IMR-90 (cell line): ENCODE results near the gene SV2C. TPM values are rescaled to one million over a fixed set of nuclear protein-coding genes. Genes with fewer than 3 reads are reported as not detected.

ENCODE experiments used
- ATAC-seq: fragments of 200-7000 bp; cut with Tn5 transposase; 2 replicates; pipeline ENCODE4 v1.9.1; 2020; ENCODE audit warnings: low read depth, mild to moderate bottlenecking, moderate library complexity
- BruUV-seq: library from RNA; stranded (reverse); fragments of 400-500 nt; replicated peaks from 2 replicates; lab custom pipeline; 2021; lab: Mats Ljungman, UMichigan
- CTCF ChIA-PET: fragments of 300-600 bp; formaldehyde crosslinking; extraction: SDS; loops from one replicate; lab custom pipeline; 2021; ENCODE audit warnings: antibody characterized with exemption; lab: Yijun Ruan, JAX
- POLR2A ChIA-PET: fragments of 300-600 bp; sonication (Branson Sonifier 250); formaldehyde crosslinking; loops from one replicate; lab custom pipeline; 2022; ENCODE audit warnings: antibody characterized with exemption; ENCODE audit not compliant: unreplicated experiment; lab: Charles Lee
- DNase-seq: peaks from one replicate; pipeline ENCODE4 v3.0.0; 2013
- H2AFZ ChIP-seq: replicated peaks from 2 replicates; pipeline ENCODE3; 2013; ENCODE audit warnings: low read length, mild to moderate bottlenecking; ENCODE audit not compliant: poor library complexity
- H2AK5ac ChIP-seq: 2 replicates; pipeline ENCODE4 v1.6.1; 2013; ENCODE audit warnings: low read depth, low read length, inconsistent platforms
- H2AK9ac ChIP-seq: replicated peaks from 2 replicates; pipeline ENCODE3; 2013; ENCODE audit warnings: mild to moderate bottlenecking, low read depth, low read length, moderate library complexity; ENCODE audit not compliant: poor library complexity
- H2BK120ac ChIP-seq: 2 replicates; pipeline ENCODE4 v1.6.1; 2013; ENCODE audit warnings: low read depth, low read length, inconsistent platforms
- H2BK15ac ChIP-seq: 3 replicates; pipeline ENCODE4 v1.6.1; 2013; ENCODE audit warnings: low read depth, low read length, inconsistent platforms
- H2BK20ac ChIP-seq: 2 replicates; pipeline ENCODE4 v1.6.1; 2013; ENCODE audit warnings: low read depth, mild to moderate bottlenecking, inconsistent platforms, low read length, moderate library complexity
- H2BK5ac ChIP-seq: 2 replicates; pipeline ENCODE4 v1.6.1; 2013; ENCODE audit warnings: mild to moderate bottlenecking, low read depth, low read length, inconsistent platforms; ENCODE audit not compliant: poor library complexity, severe bottlenecking
- H3K14ac ChIP-seq: replicated peaks from 2 replicates; pipeline ENCODE4 v1.6.1; 2013; ENCODE audit warnings: low read depth, low read length, inconsistent platforms
- H3K18ac ChIP-seq: 2 replicates; pipeline ENCODE4 v1.6.1; 2013; ENCODE audit warnings: low read depth, low read length, control low read depth
- H3K23ac ChIP-seq: 2 replicates; pipeline ENCODE4 v1.6.1; 2013; ENCODE audit warnings: low read depth, low read length, inconsistent platforms
- H3K27ac ChIP-seq: 2 replicates; pipeline ENCODE4 v1.5.1; 2013; ENCODE audit warnings: mild to moderate bottlenecking, control low read depth, low read length; ENCODE audit not compliant: insufficient read depth
- H3K27me3 ChIP-seq: 2 replicates; pipeline ENCODE4 v1.6.1; 2013; ENCODE audit warnings: low read length; ENCODE audit not compliant: control insufficient read depth, insufficient read depth
- H3K36me3 ChIP-seq: 2 replicates; pipeline ENCODE4 v1.6.1; 2013; ENCODE audit warnings: low read length, mixed read lengths; ENCODE audit not compliant: control insufficient read depth, insufficient read depth
- H3K4ac ChIP-seq: 2 replicates; pipeline ENCODE4 v1.6.1; 2013; ENCODE audit warnings: low read depth, low read length, inconsistent platforms
- H3K4me1 ChIP-seq: 2 replicates; pipeline ENCODE4 v1.6.1; 2013; ENCODE audit warnings: low read length, mixed read lengths; ENCODE audit not compliant: control insufficient read depth, insufficient read depth
- H3K4me2 ChIP-seq: 2 replicates; pipeline ENCODE4 v1.6.1; 2013; ENCODE audit warnings: low read depth, mild to moderate bottlenecking, control low read depth, low read length, moderate library complexity
- H3K4me3 ChIP-seq: 2 replicates; pipeline ENCODE4 v1.5.1; 2013; ENCODE audit warnings: low read depth, mild to moderate bottlenecking, control low read depth, low read length, moderate library complexity; ENCODE audit not compliant: insufficient read depth
- H3K56ac ChIP-seq: 2 replicates; pipeline ENCODE4 v1.6.1; 2013; ENCODE audit warnings: low read length, inconsistent platforms; ENCODE audit not compliant: insufficient read depth; ENCODE audit errors: extremely low read depth
- H3K79me1 ChIP-seq, 2 experiments: 2 replicates each; pipeline ENCODE4 v1.6.1; 2013; ENCODE audit warnings: low read length in 2 of 2, inconsistent platforms in 1 of 2, low read depth in 1 of 2
- H3K9ac ChIP-seq: 2 replicates; pipeline ENCODE4 v1.6.1; 2013; ENCODE audit warnings: low read depth, low read length, control low read depth
- H3K9me1 ChIP-seq: 2 replicates; pipeline ENCODE4 v1.6.1; 2013; ENCODE audit warnings: low read length, inconsistent platforms; ENCODE audit not compliant: insufficient read depth
- H3K9me3 ChIP-seq: 2 replicates; pipeline ENCODE4 v1.6.1; 2013; ENCODE audit warnings: low read length; ENCODE audit not compliant: control insufficient read depth, insufficient read depth
- H4K20me1 ChIP-seq: 2 replicates; pipeline ENCODE4 v1.6.1; 2013; ENCODE audit warnings: low read length, inconsistent platforms; ENCODE audit not compliant: insufficient read depth
- H4K5ac ChIP-seq: 2 replicates; pipeline ENCODE4 v1.6.1; 2013; ENCODE audit warnings: mild to moderate bottlenecking, low read depth, low read length, control low read depth
- H4K8ac ChIP-seq, 2 experiments: 2 replicates each; pipeline ENCODE4 v1.6.1; 2013; ENCODE audit warnings: low read depth in 2 of 2, low read length in 2 of 2, control low read depth in 1 of 2, inconsistent platforms in 1 of 2
- H4K91ac ChIP-seq: 2 replicates; pipeline ENCODE4 v1.6.1; 2013; ENCODE audit warnings: low read depth, low read length, inconsistent platforms; ENCODE audit not compliant: insufficient read depth
- BHLHE40 ChIP-seq: fragments of 150-350 bp; IDR thresholded peaks from 2 replicates; pipeline ENCODE4 v1.6.1; 2016; ENCODE audit warnings: mild to moderate bottlenecking, low read depth, low read length
- CEBPB ChIP-seq: IDR thresholded peaks from 2 replicates; pipeline ENCODE4 v1.6.1; 2012; ENCODE audit warnings: low read depth, low read length, improper control_type of control experiment
- CHD1 ChIP-seq: IDR thresholded peaks from 2 replicates; pipeline ENCODE4 v1.6.1; 2012; ENCODE audit warnings: low read depth, low read length, improper control_type of control experiment
- CTCF ChIP-seq: conservative IDR thresholded peaks from 2 replicates; pipeline ENCODE4 v1.5.1; 2012; ENCODE audit warnings: mild to moderate bottlenecking, low read depth, low read length, improper control_type of control experiment
- FOS ChIP-seq: fragments of 150-350 bp; IDR thresholded peaks from 2 replicates; pipeline ENCODE4 v1.6.1; 2016; ENCODE audit warnings: low read depth, low read length
- MAFK ChIP-seq: IDR thresholded peaks from 2 replicates; pipeline ENCODE4 v1.6.1; 2012; ENCODE audit warnings: low read depth, low read length, improper control_type of control experiment
- MAZ ChIP-seq: IDR thresholded peaks from 2 replicates; pipeline ENCODE4 v1.6.1; 2012; ENCODE audit warnings: low read depth, mild to moderate bottlenecking, low read length, improper control_type of control experiment, moderate library complexity, borderline replicate concordance
- MXI1 ChIP-seq: IDR thresholded peaks from 2 replicates; pipeline ENCODE4 v1.6.1; 2012; ENCODE audit warnings: low read depth, mild to moderate bottlenecking, low read length, moderate library complexity, borderline replicate concordance
- NFE2L2 ChIP-seq: fragments of 150-350 bp; IDR thresholded peaks from 2 replicates; pipeline ENCODE4 v1.6.1; 2016; ENCODE audit warnings: low read depth, mild to moderate bottlenecking, low read length
- POLR2A ChIP-seq: IDR thresholded peaks from 2 replicates; pipeline ENCODE4 v1.6.1; 2012; ENCODE audit warnings: mild to moderate bottlenecking, low read depth, low read length
- RAD21 ChIP-seq: IDR thresholded peaks from 2 replicates; pipeline ENCODE4 v1.6.1; 2012; ENCODE audit warnings: low read length, improper control_type of control experiment
- RCOR1 ChIP-seq: IDR thresholded peaks from 2 replicates; pipeline ENCODE4 v1.6.1; 2012; ENCODE audit warnings: mild to moderate bottlenecking, low read length, improper control_type of control experiment; ENCODE audit not compliant: insufficient replicate concordance
- RFX5 ChIP-seq: IDR thresholded peaks from 2 replicates; pipeline ENCODE4 v1.8.0; 2012; ENCODE audit warnings: low read depth, mild to moderate bottlenecking, low read length, moderate library complexity
- SMC3 ChIP-seq: fragments of 150-350 bp; IDR thresholded peaks from 2 replicates; pipeline ENCODE4 v1.6.1; 2016; ENCODE audit warnings: low read depth, mild to moderate bottlenecking, antibody characterized with exemption, low read length, moderate library complexity
- USF2 ChIP-seq: fragments of 150-350 bp; IDR thresholded peaks from 2 replicates; pipeline ENCODE4 v1.6.1; 2017; ENCODE audit warnings: mild to moderate bottlenecking, antibody characterized with exemption, low read length, low read depth
- WGBS, 2 experiments: methylation state at CpG; one replicate each; pipeline versions ENCODE4 v1.1.5 to v1.1.7; 2013; ENCODE audit warnings: missing lambda C conversion rate in 2 of 2; ENCODE audit not compliant: insufficient read length in 1 of 2; ENCODE audit errors: extremely low coverage in 2 of 2; 5-methylcytosine and 5-hydroxymethylcytosine counted together
- dilution Hi-C: fragments of 300-500 bp; cut with HindIII; formaldehyde crosslinking; loops from one replicate; pipeline ENCODE4 v1.14.3; 2018; ENCODE audit warnings: low sequenced_read_pairs; ENCODE audit not compliant: unreplicated experiment
- in situ Hi-C: fragments of 300-500 bp; cut with MboI; formaldehyde crosslinking; loops from 3 replicates; pipeline ENCODE4 v1.14.3; 2019; ENCODE audit warnings: low sequenced_read_pairs, inconsistent platforms, mixed read lengths
- intact Hi-C: fragments of 100-400 bp; cut with micrococcal nuclease; formaldehyde crosslinking; loops from 2 replicates; pipeline ENCODE4 v1.10.0; 2022
- polyA plus RNA-seq, 3 experiments: library from polyadenylated mRNA; depleted of rRNA; stranded (reverse); fragments of >200 nt; gene quantifications; 2 replicates each; pipeline ENCODE4 v1.2.3, GENCODE V29; 2012; ENCODE audit warnings: low replicate concordance in 1 of 3
- total RNA-seq: library from RNA; depleted of rRNA; stranded (reverse); fragments of >200 nt; gene quantifications from 2 replicates; pipeline ENCODE4 v1.2.3, GENCODE V29; 2012
- TF ChIP-seq, protein P1 (sequence below): fragments of 150-350 bp; IDR thresholded peaks from 2 replicates; pipeline ENCODE4 v1.6.1; 2016; ENCODE audit warnings: low read depth, mild to moderate bottlenecking, low read length, moderate library complexity, borderline replicate concordance

Gene SV2C
- total and polyA plus RNA-seq, 2 of the 4 experiments (the other 2 are of a cell fraction) = not detected

- Histone ChIP-seq H3K9ac (no peak overlapping the region), H3K27me3 (peaks cover 8% of the 10 kb centered on the region), H2BK15ac (no peak overlapping the region), H2AK5ac (no peak overlapping the region), H3K4ac (no peak overlapping the region), H3K79me1 (no peaks in the 10 kb centered on the region), H2BK20ac (no peak overlapping the region), H3K9me3 (no peaks in the 10 kb centered on the region), H2AK9ac (no peak overlapping the region), H3K27ac (no peak overlapping the region), H3K9me1 (no peaks in the 10 kb centered on the region), H3K14ac (no peak overlapping the region), H3K36me3 (no peaks in the 10 kb centered on the region), H3K23ac (no peak overlapping the region), H4K20me1 (no peaks in the 10 kb centered on the region), H3K4me2 (no peak overlapping the region), H3K18ac (no peak overlapping the region), H3K4me3 (no peak overlapping the region), H2BK5ac (no peak overlapping the region), H3K4me1 (no peaks in the 10 kb centered on the region), H3K56ac (no peak overlapping the region), H2BK120ac (no peak overlapping the region), H4K8ac (no peak overlapping the region), H2AFZ (no peak overlapping the region), H4K91ac (no peak overlapping the region), H4K5ac (no peak overlapping the region)
- in situ Hi-C loops = no loop called here
- ATAC-seq (no peak), DNase-seq (no peak)
- ChIA-PET POLR2A (no interaction called here), CTCF (no interaction called here)
- dilution Hi-C loops = no loop called here
- BruUV-seq = no TSS peak
- 78% methylated on average over 3 of the region's 5 CpGs; no CpG with 5 or more reads in 1 of the 2 experiments for WGBS, 2 experiments
- intact Hi-C loops = no loop called here
- TF ChIP-seq NFE2L2 = no peak
- TF ChIP-seq SMC3 = no peak
- no peak for TF ChIP-seq MAZ
- TF ChIP-seq FOS = no peak
- no peak for TF ChIP-seq CHD1
- TF ChIP-seq RAD21 = no peak
- no peak for TF ChIP-seq CEBPB
- TF ChIP-seq RCOR1 = no peak
- TF ChIP-seq, protein P1, sequence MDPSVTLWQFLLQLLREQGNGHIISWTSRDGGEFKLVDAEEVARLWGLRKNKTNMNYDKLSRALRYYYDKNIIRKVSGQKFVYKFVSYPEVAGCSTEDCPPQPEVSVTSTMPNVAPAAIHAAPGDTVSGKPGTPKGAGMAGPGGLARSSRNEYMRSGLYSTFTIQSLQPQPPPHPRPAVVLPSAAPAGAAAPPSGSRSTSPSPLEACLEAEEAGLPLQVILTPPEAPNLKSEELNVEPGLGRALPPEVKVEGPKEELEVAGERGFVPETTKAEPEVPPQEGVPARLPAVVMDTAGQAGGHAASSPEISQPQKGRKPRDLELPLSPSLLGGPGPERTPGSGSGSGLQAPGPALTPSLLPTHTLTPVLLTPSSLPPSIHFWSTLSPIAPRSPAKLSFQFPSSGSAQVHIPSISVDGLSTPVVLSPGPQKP = no peak
- no peak for TF ChIP-seq BHLHE40
- TF ChIP-seq POLR2A = no peak
- no peak for TF ChIP-seq RFX5
- no peak for TF ChIP-seq MXI1
- no peak for TF ChIP-seq CTCF
- TF ChIP-seq USF2 = no peak
- no peak for TF ChIP-seq MAFK
Measured at GRCh38 chr5:76386360-76386759, 303.2 kb downstream of the SV2C start.
